Caco-2 (cell line): ENCODE results near the gene MEGF11. TPM values are rescaled to one million over a fixed set of nuclear protein-coding genes. Genes with fewer than 3 reads are reported as not detected.

ENCODE experiments used
- BruUV-seq: library from RNA; stranded (reverse); fragments of 400-500 nt; replicated peaks from 2 replicates; lab custom pipeline; 2021; lab: Mats Ljungman, UMichigan
- CTCF ChIA-PET: fragments of 300-600 bp; sonication (Branson Sonifier 250); formaldehyde crosslinking; loops from one replicate; lab custom pipeline; 2022; ENCODE audit warnings: antibody characterized with exemption; lab: Charles Lee
- POLR2A ChIA-PET: fragments of 300-600 bp; sonication (Branson Sonifier 250); formaldehyde crosslinking; loops from one replicate; lab custom pipeline; 2022; ENCODE audit warnings: antibody characterized with exemption; lab: Charles Lee
- DNase-seq, 2 experiments: peaks; one replicate each; pipeline versions ENCODE4 v3.0.0 to v3.0.0-alpha.2; 2020 to 2022
- H3K27me3 ChIP-seq: replicated peaks from 2 replicates; pipeline ENCODE4 v1.6.0; 2011; ENCODE audit warnings: low read length; ENCODE audit not compliant: control insufficient read depth, insufficient read depth
- H3K36me3 ChIP-seq: 2 replicates; pipeline ENCODE4 v1.5.1; 2011; ENCODE audit warnings: low read length; ENCODE audit not compliant: control insufficient read depth, insufficient read depth
- H3K4me1 ChIP-seq: fragments of 250-450 bp; sonication (Bioruptor Pico); 2 replicates; pipeline ENCODE4 v1.5.1; 2020; ENCODE audit warnings: mild to moderate bottlenecking
- H3K4me3 ChIP-seq: 2 replicates; pipeline ENCODE4 v1.5.1; 2011; ENCODE audit warnings: low read depth, mild to moderate bottlenecking, control low read depth, low read length
- H3K9me3 ChIP-seq: fragments of 250-450 bp; sonication (Bioruptor Pico); 2 replicates; pipeline ENCODE4 v1.5.1; 2020; ENCODE audit warnings: mild to moderate bottlenecking, moderate library complexity
- H3K27ac Mint-ChIP-seq: one replicate; pipeline ENCODE4 v1.8.0; 2022; ENCODE audit warnings: mixed read lengths; ENCODE audit not compliant: unreplicated experiment
- H3K27me3 Mint-ChIP-seq: one replicate; pipeline ENCODE4 v1.8.0; 2022; ENCODE audit warnings: mixed read lengths; ENCODE audit not compliant: insufficient read depth, unreplicated experiment
- H3K36me3 Mint-ChIP-seq: one replicate; pipeline ENCODE4 v1.8.0; 2022; ENCODE audit warnings: mild to moderate bottlenecking, mixed read lengths; ENCODE audit not compliant: insufficient read depth, unreplicated experiment
- H3K4me1 Mint-ChIP-seq: one replicate; pipeline ENCODE4 v1.8.0; 2022; ENCODE audit warnings: low read depth, mixed read lengths; ENCODE audit not compliant: unreplicated experiment
- H3K4me3 Mint-ChIP-seq: one replicate; pipeline ENCODE4 v1.8.0; 2022; ENCODE audit warnings: mild to moderate bottlenecking, moderate library complexity, mixed read lengths; ENCODE audit not compliant: unreplicated experiment
- H3K9me3 Mint-ChIP-seq: one replicate; pipeline ENCODE4 v1.8.0; 2022; ENCODE audit warnings: mixed read lengths; ENCODE audit not compliant: unreplicated experiment
- CTCF ChIP-seq, 2 experiments: fragments of 200-600 bp in 1 of 2; IDR thresholded peaks; 1 replicate in 1 of 2; 2 replicates in 1 of 2; pipeline versions ENCODE4 v1.5.1 to v1.8.0; 2011 to 2022; ENCODE audit warnings: antibody characterized with exemption in 1 of 2, control low read depth in 1 of 2, inconsistent platforms in 1 of 2, low read depth in 1 of 2, low read length in 1 of 2, mild to moderate bottlenecking in 1 of 2, moderate library complexity in 1 of 2; ENCODE audit not compliant: insufficient read depth in 1 of 2, severe bottlenecking in 1 of 2, unreplicated experiment in 1 of 2
- intact Hi-C: fragments of 100-400 bp; cut with micrococcal nuclease; formaldehyde crosslinking; loops from one replicate; pipeline ENCODE4 v1.10.0; 2022; ENCODE audit not compliant: unreplicated experiment
- total RNA-seq: library from RNA; stranded (reverse); gene quantifications from 2 replicates; pipeline ENCODE4 v1.2.3, GENCODE V29; 2022

MEGF11 gene
- total RNA-seq, 1 experiment from 2014 or later: 0.66 TPM

GRCh38 chr15:66050264-66050663 is 203.3 kb downstream of the MEGF11 start:
- Mint-ChIP-seq H3K4me1 (no peaks in the 10 kb centered on the region), H3K36me3 (no peaks in the 10 kb centered on the region), H3K27me3 (peaks cover 6% of the 10 kb centered on the region), H3K9me3 (no peaks in the 10 kb centered on the region), H3K4me3 (no peak overlapping the region), H3K27ac (no peak overlapping the region)
- H3K9me3 ChIP-seq: no peaks in the 10 kb centered on the region
- intact Hi-C loops: no loop called here
- H3K4me3 ChIP-seq: no peak overlapping the region
- POLR2A ChIA-PET: no interaction called here
- no peaks in the 10 kb centered on the region for H3K36me3 ChIP-seq
- no TSS peak for BruUV-seq
- DNase-seq: no peak
- no peak for TF ChIP-seq CTCF (IDR thresholded peaks at IDR 0.05; ENCODE audit: insufficient read depth in 1 of 2, low read depth in 1 of 2, low read length in 1 of 2, severe bottlenecking in 1 of 2, unreplicated experiment in 1 of 2)
- no peaks in the 10 kb centered on the region for H3K4me1 ChIP-seq
- CTCF ChIA-PET: no interaction called here
- no peaks in the 10 kb centered on the region; the same call in 1 of the 2 replicates for H3K27me3 ChIP-seq

GRCh38 chr15:66049353-66049752 is 204.2 kb downstream of the MEGF11 start:
- POLR2A ChIA-PET: no interaction called here

GRCh38 chr15:66047321-66048024 is 206.1 kb downstream of the MEGF11 start:
- CTCF ChIA-PET: interaction anchor here (0.9 kb wide), 1 partner anchor 41 kb away, joined by 3 read pairs; no protein-coding TSS in a partner anchor
- Histone ChIP-seq H3K36me3 (no peaks in the 10 kb centered on the region), H3K27me3 (no peaks in the 10 kb centered on the region; the same call in 1 of the 2 replicates), H3K4me3 (no peak overlapping the region), H3K4me1 (peaks cover 10% of the 10 kb centered on the region), H3K9me3 (no peaks in the 10 kb centered on the region)
- Mint-ChIP-seq H3K4me3 (no peak overlapping the region), H3K36me3 (no peaks in the 10 kb centered on the region), H3K9me3 (no peaks in the 10 kb centered on the region), H3K4me1 (peaks cover 6% of the 10 kb centered on the region), H3K27ac (no peak overlapping the region), H3K27me3 (no peaks in the 10 kb centered on the region)
- TF ChIP-seq CTCF (IDR thresholded peaks at IDR 0.05; ENCODE audit: insufficient read depth in 1 of 2, low read depth in 1 of 2, low read length in 1 of 2, severe bottlenecking in 1 of 2, unreplicated experiment in 1 of 2): no peak
- no peak for DNase-seq
- intact Hi-C loops: no loop called here
- POLR2A ChIA-PET: no interaction called here
- no TSS peak for BruUV-seq

More at GRCh38 chr15:66049353-66049752, 204.2 kb downstream of the MEGF11 start:
- no TSS peak for BruUV-seq
- Mint-ChIP-seq H3K4me1 (no peaks in the 10 kb centered on the region), H3K36me3 (no peaks in the 10 kb centered on the region), H3K4me3 (no peak overlapping the region), H3K9me3 (no peaks in the 10 kb centered on the region), H3K27ac (no peak overlapping the region), H3K27me3 (peaks cover 3% of the 10 kb centered on the region)
- DNase-seq: no peak
- no peaks in the 10 kb centered on the region for H3K4me1 ChIP-seq
- H3K36me3 ChIP-seq: no peaks in the 10 kb centered on the region
- no peaks in the 10 kb centered on the region; the same call in 1 of the 2 replicates for H3K27me3 ChIP-seq
- H3K9me3 ChIP-seq: no peaks in the 10 kb centered on the region
- no peak for TF ChIP-seq CTCF (IDR thresholded peaks at IDR 0.05; ENCODE audit: insufficient read depth in 1 of 2, low read depth in 1 of 2, low read length in 1 of 2, severe bottlenecking in 1 of 2, unreplicated experiment in 1 of 2)
- intact Hi-C loops: no loop called here
- CTCF ChIA-PET: no interaction called here
- no peak overlapping the region for H3K4me3 ChIP-seq
